ENCODE data around the gene PLCD3.

GRCh38 chr17:45155483-45155882, 23.2 kb upstream of the PLCD3 start:
- no peak for TF ChIP-seq CTCF (conservative IDR thresholded peaks at IDR 0.05)
- no peak for TF ChIP-seq ZFX (IDR thresholded peaks at IDR 0.05)
